NCI-H187 treated with DMSO at 0.1 percent for 48 hours (cell line): ENCODE results near the gene ANKRD10.

Experiments
- DNase-seq: peaks from one replicate; lab custom pipeline; 2025; lab: John Stamatoyannopoulos, UW

Gene ANKRD10

DNA sequence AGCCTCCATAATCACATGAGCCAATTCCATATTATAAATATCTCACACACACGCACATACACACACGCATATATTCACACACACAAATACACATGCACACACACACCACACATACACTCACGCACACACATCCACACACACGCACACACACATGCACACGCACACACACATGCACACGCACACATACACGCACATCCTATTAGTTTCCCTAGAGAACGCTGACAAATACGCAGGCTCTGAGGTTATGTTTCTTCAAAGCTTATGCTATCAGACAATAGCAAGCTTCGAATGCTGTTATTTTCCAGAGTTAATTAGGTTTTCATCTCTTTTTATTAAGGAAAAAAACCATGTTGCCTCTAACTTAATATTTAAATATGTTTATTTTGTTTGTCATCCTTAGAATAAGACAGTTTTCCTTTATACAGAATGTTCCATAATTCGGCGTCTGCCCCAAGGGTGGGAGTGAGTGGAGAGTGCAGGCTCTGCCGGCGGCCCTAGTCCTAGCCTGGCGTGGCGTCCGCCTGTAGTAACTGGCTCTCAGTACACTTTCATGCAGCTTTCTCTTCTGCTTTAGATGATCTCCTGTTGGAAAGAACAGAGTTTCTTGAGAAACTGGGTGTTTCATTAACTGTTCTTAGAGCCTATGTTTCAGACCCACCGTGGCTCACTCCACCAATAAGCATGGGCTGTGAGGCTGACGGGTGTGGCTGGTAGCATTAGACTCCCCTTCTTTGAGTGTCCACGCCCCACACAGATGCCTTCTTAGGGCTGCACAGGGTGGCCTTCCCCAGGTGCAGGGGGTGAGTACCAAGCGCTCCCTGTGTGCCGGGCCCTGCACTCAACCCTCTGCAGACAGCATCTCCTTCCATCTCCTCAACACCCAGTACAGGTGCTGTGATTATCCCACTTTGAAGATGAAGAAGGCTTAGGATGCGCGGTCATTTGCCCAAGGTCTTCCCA is 30.4 kb upstream of the ANKRD10 start:
- DNase-seq, result no peak

DNA sequence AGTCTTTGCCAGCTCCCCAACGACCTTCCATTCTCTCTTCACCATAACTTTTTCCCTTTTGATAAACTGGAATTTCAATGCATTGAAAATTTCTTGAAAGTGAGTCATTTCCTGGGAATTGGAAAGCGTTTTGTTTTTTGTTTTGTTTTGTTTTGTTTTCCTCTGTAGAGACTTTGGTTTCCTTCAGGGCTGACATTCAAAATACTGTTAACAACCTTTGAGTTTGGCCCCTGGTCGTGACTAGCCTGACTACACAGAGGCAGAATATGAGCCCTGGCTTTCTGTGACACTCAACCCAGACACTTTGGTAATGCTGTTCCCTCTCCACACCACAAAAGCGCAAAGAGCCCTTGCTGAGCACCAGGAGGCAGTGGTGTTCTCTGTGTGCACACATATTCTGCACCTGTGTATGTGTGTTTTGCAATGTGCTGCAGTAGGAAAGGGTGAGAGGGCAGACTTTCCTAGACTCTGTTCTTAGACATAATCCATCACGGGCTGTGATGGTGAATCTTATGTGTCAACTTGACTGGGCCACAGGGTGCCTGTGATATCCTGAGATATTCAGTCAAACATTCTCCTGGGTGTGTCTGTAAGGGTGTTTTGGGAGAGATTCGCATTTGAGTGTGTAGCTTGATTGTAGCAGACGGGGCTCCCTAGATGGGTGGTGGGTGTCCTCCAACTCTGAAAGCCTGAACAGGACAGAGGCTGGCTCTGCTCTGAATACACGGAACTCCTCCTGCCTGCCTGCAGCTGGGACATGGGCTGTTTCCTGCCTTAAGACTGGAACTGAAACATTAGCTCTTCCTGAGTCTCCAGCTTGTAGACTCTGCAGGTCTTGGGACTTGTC is 29.5 kb upstream of the ANKRD10 start:
- DNase-seq, result no peak

DNA sequence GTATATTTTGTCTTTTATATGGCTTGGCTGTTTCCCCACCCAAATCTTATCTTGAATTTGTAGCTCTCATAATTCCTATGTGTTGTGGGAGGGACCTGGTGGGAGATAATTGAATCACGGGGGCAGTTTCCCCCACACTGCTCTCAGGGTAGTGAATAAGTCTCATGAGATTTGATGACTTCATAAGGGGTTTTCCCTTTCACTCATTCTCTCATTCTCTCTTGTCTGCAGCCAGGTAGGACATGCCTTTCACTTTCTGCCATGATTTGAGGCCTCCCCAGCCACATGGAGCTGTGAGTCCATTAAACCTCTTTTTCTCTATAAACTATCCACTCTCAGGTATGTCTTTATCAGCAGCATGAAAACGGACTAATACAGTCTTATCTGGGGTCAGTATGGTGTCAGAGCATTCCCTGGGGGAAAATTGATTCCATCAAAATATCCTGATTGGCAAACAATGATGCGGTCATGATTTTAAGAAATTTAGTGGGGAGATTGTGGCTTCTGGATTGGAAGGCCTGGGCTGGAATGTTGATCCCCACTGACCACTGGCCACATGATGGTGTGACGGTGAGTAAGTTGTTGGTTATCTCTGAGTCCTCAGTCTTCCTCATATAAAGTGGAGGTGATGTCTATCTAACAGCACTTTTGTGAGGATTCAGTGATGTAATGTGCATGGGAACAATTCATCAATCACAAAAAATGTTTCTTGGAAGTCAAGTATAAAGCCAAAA is 27.5 kb upstream of the ANKRD10 start:
- no peak for DNase-seq

DNA sequence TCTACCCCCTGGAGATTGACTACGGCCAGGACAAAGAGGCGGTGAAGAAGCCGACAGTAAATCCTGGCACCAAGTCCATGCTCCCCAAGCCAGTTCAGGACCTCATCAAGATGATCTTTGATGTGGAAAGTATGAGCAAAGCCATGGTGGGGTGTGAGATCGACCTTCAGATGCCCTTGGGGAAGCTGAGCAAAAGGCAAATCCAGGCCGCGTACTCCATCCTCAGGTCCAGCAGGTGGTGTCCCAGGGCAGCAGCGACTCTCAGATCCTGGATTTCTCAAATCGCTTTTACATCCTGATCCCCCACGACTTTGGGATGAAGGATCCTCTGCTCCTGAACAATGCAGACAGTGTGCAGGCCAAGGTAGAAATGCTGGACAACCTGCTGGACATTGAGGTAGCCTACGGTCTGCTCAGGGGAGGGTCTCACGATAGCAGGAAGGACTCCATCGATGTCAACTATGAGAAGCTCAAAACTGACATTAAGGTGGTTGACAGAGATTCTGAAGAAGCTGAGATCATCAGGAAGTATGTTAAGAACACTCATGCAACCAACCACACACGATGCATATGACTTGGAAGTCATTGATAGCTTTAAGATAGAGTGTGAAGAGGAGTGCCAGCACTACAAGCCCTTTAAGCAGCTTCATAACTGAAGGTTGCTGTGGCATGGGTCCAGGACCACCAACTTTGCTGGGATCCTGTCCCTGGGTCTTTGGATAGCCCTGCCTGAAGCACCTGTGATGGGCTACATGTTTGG is 24.0 kb upstream of the ANKRD10 start:
- no peak for DNase-seq

DNA sequence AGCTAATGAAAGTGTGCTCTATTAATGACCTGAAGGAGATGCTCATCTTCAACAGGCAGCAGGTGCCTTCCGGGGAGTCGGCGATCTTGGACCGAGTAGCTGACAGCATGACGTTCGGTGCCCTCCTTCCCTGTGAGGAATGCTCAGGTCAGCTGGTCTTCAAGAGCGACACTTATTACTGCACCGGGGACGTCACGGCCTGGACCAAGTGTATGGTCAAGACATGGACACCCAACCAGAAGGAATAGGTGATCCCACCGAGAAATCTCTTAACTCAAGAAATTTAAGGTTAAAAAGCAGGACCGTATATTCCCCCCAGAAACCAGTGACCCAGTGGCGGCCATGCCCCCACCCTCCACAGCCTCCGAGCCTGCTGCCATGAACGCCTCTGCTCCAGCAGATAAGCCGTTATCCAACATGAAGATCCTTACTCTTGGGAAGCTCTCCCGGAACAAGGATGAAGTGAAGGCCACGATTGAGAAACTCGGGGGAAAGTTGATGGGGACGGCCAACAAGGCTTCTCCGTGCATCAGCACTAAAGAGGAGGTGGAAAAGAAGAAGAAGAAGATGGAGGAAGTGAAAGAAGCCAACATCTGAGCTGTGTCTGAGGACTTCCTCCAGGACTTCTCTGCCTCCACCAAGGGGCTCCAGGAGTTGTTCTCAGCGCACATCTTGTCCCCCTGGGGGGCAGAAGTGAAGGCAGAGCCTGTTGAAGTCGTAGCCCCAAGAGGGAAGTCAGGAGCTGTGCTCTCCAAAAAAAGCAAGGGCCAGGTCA is 22.8 kb upstream of the ANKRD10 start:
- DNase-seq, result no peak

DNA sequence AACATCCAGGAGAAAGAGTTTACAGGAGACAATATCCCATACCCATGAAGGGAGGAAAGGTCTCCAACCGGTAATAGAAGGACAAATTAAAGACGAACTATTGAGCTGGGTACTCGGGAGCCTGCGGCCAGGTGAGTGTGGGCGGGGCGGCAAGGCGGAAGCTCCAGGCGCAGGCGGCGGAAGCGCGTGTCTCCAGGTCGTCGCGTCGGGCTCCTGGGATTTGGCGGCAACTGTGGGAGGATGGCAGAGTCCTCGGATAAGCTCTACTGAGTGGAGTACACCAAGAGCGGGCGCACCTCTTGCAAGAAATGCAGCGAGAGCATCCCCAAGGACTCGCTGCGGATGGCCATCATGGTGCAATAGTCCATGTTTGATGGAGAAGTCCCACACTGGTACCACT is 21.6 kb upstream of the ANKRD10 start:
- DNase-seq, result no peak

DNA sequence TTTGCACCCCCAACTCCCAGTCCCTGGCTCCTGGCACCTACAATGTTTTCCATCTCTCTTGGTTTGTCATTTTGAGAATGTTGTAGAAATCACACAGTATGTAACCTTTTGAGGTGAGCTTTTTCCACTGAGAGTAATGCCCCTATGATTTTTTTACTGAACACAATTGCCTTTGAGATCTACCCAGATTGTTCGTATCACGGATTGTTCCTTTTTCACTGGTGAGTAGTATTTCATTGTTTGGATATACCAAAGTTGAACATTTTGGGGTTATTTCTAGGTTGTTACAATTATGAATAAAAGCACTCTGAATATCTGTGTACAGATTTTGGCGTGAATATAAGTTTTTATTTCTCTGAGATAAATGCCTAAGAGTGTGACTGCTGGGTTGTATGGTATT is 17.7 kb upstream of the ANKRD10 start:
- DNase-seq, result no peak

DNA sequence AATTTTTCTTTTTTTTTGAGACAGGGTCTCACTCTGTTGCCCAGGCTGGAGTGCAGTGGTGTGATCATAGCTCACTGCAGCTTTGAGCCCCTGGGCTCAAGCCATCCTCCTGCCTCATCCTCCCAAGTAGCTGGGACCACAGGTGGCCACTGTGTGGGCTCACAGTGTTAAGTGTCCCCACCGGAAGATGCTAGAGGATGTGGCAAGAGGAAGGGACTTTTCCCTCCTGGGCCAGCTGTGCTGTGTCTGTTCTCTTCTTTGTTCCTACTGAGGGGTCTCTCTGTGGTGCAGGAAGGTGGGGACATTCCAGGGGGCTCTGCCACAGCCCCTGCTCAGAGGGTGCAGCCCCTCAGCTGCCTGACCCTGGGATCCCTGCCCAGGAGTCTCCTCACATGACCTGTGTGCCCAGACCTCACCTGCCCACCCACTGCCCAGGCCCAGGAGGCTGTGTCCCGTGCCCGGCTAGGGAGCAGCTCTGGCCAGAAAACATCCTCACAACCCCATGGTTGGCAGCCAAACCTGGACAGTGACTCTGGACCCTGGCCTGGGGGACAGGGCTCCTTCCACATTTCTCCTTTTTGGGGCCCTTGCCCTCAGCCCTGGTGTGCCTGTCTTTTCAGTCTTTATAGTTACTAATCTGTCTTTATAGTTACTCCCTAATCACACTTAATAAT is 14.4 kb upstream of the ANKRD10 start:
- DNase-seq, result no peak

DNA sequence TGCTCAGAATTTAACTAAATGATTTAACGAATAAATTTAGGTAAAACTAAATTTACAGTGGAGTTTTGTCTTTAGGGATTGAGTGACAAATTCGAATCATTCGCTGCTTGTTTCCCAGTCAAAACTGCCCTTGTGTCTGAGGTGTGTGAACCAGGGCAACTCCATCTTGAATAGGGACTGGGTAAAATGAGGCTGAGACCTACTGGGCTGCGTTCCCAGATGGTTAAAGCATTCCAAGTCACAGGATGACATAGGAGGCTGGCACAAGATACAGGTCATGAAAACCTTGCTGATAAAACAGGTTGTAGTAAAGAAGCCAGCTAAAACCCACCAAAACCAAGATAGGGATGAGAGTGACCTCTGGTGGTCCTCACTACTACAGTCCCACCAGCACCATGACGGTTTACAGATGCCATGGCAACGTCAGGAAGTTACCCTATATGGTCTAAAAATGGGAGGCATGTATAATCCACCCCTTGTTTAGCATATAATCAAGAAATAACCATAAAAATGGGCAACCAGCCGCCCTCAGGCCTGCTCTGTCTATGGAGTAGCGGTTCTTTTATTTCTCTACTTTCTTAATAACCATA is 10.2 kb upstream of the ANKRD10 start:
- DNase-seq, result no peak

DNA sequence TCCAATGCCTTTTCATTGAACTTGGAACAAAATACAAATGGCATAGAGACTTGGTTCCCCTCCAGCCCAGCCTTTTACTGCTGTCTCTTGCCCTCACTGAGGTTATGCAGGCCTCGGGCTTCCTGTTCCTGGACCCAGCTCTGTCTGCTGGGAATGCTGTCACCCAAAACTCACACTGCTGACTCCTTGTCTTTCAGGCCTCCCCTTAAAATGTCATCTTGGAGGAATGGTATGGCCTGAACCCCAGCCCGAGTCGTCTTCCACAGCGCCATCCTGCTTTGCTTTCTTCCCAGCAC is 9.7 kb upstream of the ANKRD10 start:
- no peak for DNase-seq

DNA sequence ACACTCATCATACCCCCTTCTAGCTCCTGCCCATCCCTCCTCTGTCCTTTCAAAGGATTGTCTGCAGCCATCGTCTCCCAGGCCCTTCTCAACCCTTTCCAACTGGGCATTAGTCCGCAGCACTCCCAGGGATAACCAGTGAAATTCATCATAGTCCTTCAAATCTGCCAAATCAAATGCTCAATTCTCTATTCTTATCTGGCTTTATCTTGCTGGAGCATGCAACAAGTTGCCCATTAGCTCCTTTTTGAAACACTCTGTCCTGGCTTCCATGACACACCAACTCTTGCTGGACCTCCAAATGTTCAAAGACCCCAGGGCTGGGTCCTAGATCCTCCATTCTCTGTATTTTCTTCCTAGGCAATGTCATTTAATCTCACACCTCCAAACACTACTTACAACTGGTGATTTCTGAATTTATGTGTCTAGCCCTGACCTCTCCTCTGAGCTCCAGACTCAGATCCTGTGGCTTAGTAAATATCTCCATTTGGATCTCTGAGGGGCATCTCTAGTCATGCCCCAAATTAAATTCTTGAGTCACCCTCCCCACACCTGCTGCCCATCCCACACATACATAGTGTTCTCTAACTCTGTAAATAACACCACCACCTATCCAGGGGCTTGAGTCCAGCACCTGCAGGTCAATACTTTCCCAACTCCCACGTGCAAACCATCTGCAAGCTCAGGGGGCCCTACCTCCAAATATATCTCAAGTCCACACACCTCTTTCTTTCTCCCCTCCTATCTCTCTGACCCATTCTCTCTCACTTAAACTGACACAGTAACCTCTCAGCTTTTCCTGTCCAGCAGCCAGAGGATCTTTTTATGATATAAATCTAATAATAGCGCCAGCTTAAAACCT is 9.1 kb upstream of the ANKRD10 start:
- no peak for DNase-seq

DNA sequence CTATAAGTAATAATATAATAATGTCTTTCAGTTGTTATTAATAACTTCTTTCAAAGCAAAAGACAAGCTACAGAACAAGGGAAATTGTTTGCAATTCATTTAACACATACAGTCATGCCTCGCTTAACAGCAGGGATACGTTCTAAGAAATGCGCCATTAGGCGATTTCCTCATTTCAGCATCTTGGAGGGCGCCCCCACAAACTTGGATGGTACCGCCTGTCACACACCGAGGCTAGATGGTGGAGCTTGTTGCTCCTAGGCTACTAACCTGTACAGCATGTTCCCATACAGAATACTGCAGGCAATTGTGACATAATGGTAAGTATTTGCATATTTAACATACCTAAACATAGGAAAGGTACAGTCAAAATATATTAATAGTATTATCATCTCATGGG is 8.2 kb upstream of the ANKRD10 start:
- no peak for DNase-seq

DNA sequence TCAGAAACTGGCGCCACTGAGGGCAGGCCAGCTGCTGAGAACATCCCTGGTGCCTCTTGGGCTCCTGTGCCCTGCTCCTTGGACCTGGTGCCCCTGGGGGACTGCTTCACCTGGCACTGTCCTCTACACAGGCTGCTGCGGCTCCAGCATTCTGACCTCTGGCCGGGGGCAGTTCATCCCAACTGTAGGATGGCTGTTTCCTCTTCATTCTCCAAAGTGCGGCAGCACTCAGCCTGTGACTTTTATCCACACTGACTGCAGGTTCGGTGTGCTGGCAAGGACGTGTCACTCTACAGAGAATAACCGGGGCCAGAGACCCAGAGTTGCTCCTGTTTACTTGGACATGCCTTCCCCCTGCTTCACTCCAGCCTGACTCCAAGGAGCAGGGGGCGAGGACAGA is 7.6 kb upstream of the ANKRD10 start:
- no peak for DNase-seq

DNA sequence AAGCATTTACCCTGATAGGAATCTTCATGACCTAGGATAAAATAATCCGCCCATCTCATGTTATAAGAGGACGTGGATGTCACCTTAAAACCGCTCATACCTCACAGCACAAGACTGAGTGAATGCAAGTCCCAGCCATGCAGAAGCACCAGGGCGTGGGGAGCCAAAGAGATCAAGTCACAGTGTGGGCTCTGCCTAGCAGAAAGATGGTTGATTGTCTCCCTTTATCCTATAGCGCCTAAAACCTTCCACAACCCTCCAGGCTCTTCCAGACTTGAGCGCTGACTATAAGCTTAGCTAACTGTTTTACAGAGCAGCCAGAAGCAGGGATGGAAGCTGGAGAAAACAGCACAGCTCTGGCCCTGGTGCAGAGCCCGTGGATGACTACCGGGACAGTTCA is 6.8 kb upstream of the ANKRD10 start:
- no peak for DNase-seq

DNA sequence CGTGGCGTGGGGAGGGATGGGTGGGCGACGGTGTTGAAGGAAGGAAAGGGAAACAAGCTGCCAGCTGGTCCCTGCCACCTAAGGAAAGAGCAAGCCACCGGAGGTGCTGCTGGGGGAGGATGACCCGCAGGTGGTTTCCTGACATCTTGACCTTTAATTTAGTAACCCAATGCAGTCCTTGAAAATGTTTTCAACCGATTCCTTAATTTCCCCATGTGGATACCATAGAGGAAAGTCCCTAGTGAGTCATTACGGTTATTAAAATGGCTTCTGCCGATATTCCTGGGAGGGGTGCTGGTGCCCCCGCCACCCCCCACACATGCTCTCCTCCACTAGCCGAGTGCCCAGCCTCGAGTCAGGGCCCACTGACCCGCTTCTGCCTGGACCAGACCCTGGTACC is 6.3 kb upstream of the ANKRD10 start:
- no peak for DNase-seq

DNA sequence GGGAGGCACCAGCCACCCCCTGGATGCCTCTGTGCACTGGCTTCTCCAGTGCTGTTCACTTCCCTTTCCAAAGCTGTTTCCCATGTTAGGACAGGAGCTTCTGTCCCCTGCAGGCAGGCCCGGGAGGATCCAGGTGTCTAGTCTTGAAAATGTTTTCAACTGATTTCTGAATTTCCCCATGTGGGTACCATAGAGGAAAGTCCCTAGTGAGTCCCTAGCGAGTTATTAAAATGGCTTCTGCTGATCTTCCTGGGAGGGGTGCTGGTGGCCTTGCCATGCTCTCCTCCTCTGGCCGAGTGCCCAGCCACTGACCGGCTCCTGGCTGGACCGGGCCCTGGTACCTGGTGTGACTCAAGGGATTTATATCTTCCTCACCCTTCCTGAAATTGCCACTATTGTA is 5.2 kb upstream of the ANKRD10 start:
- no peak for DNase-seq

DNA sequence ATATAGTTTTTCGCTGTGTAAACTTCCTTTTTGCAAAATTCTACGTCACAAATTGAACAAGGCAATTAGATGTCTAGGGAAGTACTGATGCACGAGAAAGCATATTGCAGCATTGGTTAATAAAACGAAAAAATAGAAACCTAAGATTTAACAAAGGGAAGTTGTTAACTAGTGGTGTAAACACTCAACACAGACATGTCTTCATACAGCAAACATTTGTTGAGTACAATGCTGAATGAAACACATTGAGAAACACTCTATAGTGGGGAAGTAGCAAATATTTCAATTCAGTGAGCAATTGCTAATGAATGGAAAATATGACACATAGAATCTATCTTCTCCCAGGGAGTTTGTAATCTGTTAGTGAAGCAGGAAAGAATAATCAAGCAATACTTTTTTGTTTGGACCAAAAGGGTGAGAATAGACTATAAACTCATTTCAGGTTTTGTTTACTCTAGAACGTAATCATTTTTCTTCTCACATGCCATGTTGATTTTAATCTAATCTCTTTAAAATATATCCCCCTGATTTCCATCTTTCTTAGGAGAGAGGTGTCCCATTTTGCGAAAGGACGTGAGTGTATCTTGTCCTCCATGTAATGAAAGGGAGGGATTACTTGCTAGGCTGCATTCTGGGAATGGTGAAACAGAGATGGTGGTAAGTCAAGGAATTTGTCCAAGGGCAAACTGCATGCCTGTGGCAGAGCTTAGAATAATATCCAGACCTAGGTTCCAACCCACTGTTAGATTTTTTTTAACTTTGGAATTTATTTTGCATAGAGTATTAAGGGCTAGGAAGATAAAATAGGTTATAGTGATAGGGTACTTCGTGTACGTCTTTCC is 1.7 kb upstream of the ANKRD10 start:
- DNase-seq, result no peak

DNA sequence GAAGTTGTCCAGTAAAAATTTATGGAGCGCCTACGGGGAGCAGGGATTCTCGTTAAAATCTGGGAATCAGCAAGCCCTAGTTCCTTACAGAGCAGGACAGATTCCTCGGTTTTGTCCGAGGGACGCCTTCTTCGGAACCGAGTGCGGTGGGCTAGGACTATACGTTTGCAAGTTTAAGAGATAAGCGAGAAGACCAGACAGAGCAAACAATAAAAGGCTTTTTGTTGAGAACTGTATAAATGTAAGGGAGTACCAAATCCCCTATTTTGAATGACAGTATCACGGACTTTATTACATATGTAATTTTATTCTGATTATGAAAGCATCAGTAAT is 971 bp upstream of the ANKRD10 start:
- DNase-seq, result no peak
